Tibial artery (tissue), 4 donors: ENCODE results near the gene PTEN.
A peak's percentile ranks its signal among the peaks of the same experiment; 100 is the strongest.
"Not testable (repeated sequence)": the region's sequence is repeated elsewhere in the genome, so short reads cannot be mapped to it uniquely, and the experiment has no call there.

Source experiments
- DNase-seq, 2 donors: peaks; one replicate each; pipeline ENCODE4 v3.0.0-alpha.2; 2019
- H3K27ac ChIP-seq, 2 donors: fragments of 200-600 bp; sonication (generic) in 1 of 2; 1 replicate in 1 of 2; 2 replicates in 1 of 2; pipeline ENCODE4 v1.5.1; 2018 to 2019; ENCODE audit warnings: mild to moderate bottlenecking in 1 of 2
- H3K27me3 ChIP-seq, 2 donors: fragments of 200-600 bp; sonication (generic) in 1 of 2; one replicate each; pipeline versions ENCODE4 v1.5.1 to v1.6.0; 2016 to 2019
- H3K36me3 ChIP-seq, 3 donors: fragments of 200-600 bp; sonication (generic) in 2 of 3; one replicate each; pipeline ENCODE4 v1.5.1; 2016 to 2019; ENCODE audit warnings: mild to moderate bottlenecking in 2 of 3
- H3K4me1 ChIP-seq, 4 donors: fragments of 200-600 bp; sonication (generic) in 2 of 4; 1 replicate in 3 of 4; 2 replicates in 1 of 4; pipeline ENCODE4 v1.5.1; 2016 to 2019
- H3K4me3 ChIP-seq, 2 donors: fragments of 200-600 bp; sonication (generic) in 1 of 2; 1 replicate in 1 of 2; 2 replicates in 1 of 2; pipeline ENCODE4 v1.5.1; 2018 to 2019; ENCODE audit warnings: mild to moderate bottlenecking in 2 of 2
- H3K9me3 ChIP-seq, 3 donors: fragments of 200-600 bp; sonication (generic) in 1 of 3; one replicate each; pipeline ENCODE4 v1.5.1; 2016 to 2019
- CTCF ChIP-seq, 2 experiments: fragments of 200-600 bp in 1 of 2; fragments of 450-650 bp in 1 of 2; IDR thresholded peaks; one replicate each; pipeline ENCODE4 v1.5.1; 2017 to 2019; ENCODE audit warnings: antibody characterized with exemption in 2 of 2, mild to moderate bottlenecking in 1 of 2, moderate library complexity in 1 of 2
- intact Hi-C: fragments of 100-400 bp; cut with DNase I; formaldehyde crosslinking; loops from one replicate; pipeline ENCODE4 v1.15.0; 2023; ENCODE audit warnings: low total_unique reads

Gene PTEN

GRCh38 chr10:87864496-87865059 is 1.2 kb downstream of the PTEN start:
- intact Hi-C loops: loop anchor here (5.0 to 10.0 kb wide), 4 partner anchors 148 to 523 kb away; no protein-coding TSS in a partner anchor
- H3K9me3 ChIP-seq: no peaks in the 10 kb centered on the region
- H3K27ac ChIP-seq: peak overlapping the region; percentile 83 to 100
- peaks cover 0 to 26% (median 8%) of the 10 kb centered on the region in 4 donors for H3K4me1 ChIP-seq
- peak overlapping the region; percentile 83 to 97 for H3K4me3 ChIP-seq
- no peak for DNase-seq
- no peak for TF ChIP-seq CTCF (IDR thresholded peaks at IDR 0.05)
- no peaks in the 10 kb centered on the region for H3K27me3 ChIP-seq
- H3K36me3 ChIP-seq: no peaks in the 10 kb centered on the region

- intact Hi-C loops: loop anchor here (10.0 kb wide), 1 partner anchor 389 kb away; no protein-coding TSS in a partner anchor
- DNase-seq: no peak
- H3K4me3 ChIP-seq: peak overlapping the region; percentile 83 to 97
- no peaks in the 10 kb centered on the region for H3K9me3 ChIP-seq
- H3K27me3 ChIP-seq: no peaks in the 10 kb centered on the region
- no peaks in the 10 kb centered on the region for H3K36me3 ChIP-seq
- no peak for TF ChIP-seq CTCF (IDR thresholded peaks at IDR 0.05)
- peak overlapping the region; percentile 83 to 100 for H3K27ac ChIP-seq
- H3K4me1 ChIP-seq: peaks cover 0 to 33% (median 9%) of the 10 kb centered on the region in 4 donors
These were observed 1.9 kb downstream of the PTEN start for GRCh38 chr10:87865241-87865881.

GRCh38 chr10:87866412-87866974 is 3.1 kb downstream of the PTEN start:
- no peak for DNase-seq
- H3K36me3 ChIP-seq: no peaks in the 10 kb centered on the region
- peak overlapping the region; percentile 83 to 97 for H3K4me3 ChIP-seq
- peak overlapping the region; percentile 83 to 100 for H3K27ac ChIP-seq
- H3K4me1 ChIP-seq: peaks cover 0 to 35% (median 12%) of the 10 kb centered on the region in 4 donors
- no peaks in the 10 kb centered on the region for H3K27me3 ChIP-seq
- intact Hi-C loops: loop anchor here (10.0 kb wide), 1 partner anchor 388 kb away; no protein-coding TSS in a partner anchor
- no peaks in the 10 kb centered on the region for H3K9me3 ChIP-seq
- TF ChIP-seq CTCF (IDR thresholded peaks at IDR 0.05): no peak

GRCh38 chr10:87867453-87867852 is 4.0 kb downstream of the PTEN start:
- H3K4me3 ChIP-seq: peak overlapping the region; percentile 83 to 97
- peak overlapping the region; percentile 83 to 100 for H3K27ac ChIP-seq
- H3K36me3 ChIP-seq: no peaks in the 10 kb centered on the region
- no peak for DNase-seq
- TF ChIP-seq CTCF (IDR thresholded peaks at IDR 0.05): no peak
- intact Hi-C loops: loop anchor here (10.0 kb wide), 1 partner anchor 387 kb away; no protein-coding TSS in a partner anchor
- H3K27me3 ChIP-seq: no peaks in the 10 kb centered on the region
- H3K4me1 ChIP-seq: peaks cover 0 to 43% (median 14%) of the 10 kb centered on the region in 4 donors
- H3K9me3 ChIP-seq: no peaks in the 10 kb centered on the region

- no peaks in the 10 kb centered on the region for H3K36me3 ChIP-seq
- DNase-seq: no peak
- peak overlapping the region; percentile 83 to 100 for H3K27ac ChIP-seq
- TF ChIP-seq CTCF (IDR thresholded peaks at IDR 0.05): no peak
- H3K4me1 ChIP-seq: peaks cover 0 to 51% (median 19%) of the 10 kb centered on the region in 4 donors
- no peaks in the 10 kb centered on the region for H3K27me3 ChIP-seq
- intact Hi-C loops: loop anchor here (10.0 kb wide), 1 partner anchor 387 kb away; no protein-coding TSS in a partner anchor
- peak overlapping the region; percentile 83 to 97 for H3K4me3 ChIP-seq
- no peaks in the 10 kb centered on the region for H3K9me3 ChIP-seq
These were observed 4.9 kb downstream of the PTEN start for GRCh38 chr10:87868277-87868676.

- not testable (repeated sequence) for DNase-seq, H3K36me3 ChIP-seq, H3K9me3 ChIP-seq, H3K27me3 ChIP-seq
- Histone ChIP-seq H3K27ac (peak overlapping the region; percentile 83 to 100), H3K4me1 (peaks cover 0 to 60% (median 22%) of the 10 kb centered on the region in 4 donors), H3K4me3 (peak overlapping the region; percentile 83 to 97)
- intact Hi-C loops: loop anchor here (10.0 kb wide), 1 partner anchor 386 kb away; no protein-coding TSS in a partner anchor
These were observed 5.7 kb downstream of the PTEN start for GRCh38 chr10:87869139-87869538.
